ENCODE measurements around the gene PDE6G.

- TF ChIP-seq, protein P1, sequence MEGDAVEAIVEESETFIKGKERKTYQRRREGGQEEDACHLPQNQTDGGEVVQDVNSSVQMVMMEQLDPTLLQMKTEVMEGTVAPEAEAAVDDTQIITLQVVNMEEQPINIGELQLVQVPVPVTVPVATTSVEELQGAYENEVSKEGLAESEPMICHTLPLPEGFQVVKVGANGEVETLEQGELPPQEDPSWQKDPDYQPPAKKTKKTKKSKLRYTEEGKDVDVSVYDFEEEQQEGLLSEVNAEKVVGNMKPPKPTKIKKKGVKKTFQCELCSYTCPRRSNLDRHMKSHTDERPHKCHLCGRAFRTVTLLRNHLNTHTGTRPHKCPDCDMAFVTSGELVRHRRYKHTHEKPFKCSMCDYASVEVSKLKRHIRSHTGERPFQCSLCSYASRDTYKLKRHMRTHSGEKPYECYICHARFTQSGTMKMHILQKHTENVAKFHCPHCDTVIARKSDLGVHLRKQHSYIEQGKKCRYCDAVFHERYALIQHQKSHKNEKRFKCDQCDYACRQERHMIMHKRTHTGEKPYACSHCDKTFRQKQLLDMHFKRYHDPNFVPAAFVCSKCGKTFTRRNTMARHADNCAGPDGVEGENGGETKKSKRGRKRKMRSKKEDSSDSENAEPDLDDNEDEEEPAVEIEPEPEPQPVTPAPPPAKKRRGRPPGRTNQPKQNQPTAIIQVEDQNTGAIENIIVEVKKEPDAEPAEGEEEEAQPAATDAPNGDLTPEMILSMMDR (IDR thresholded peaks at IDR 0.05), result no peak
- no peak for TF ChIP-seq POLR2A (IDR thresholded peaks at IDR 0.05)
These were observed 16.2 kb upstream of the PDE6G start for GRCh38 chr17:81672504-81672903.
